Jurkat, Clone E6-1 (cell line): Measurements from ENCODE around the gene SYNE2.
"Not testable (repeated sequence)": the region's sequence is repeated elsewhere in the genome, so short reads cannot be mapped to it uniquely, and the experiment has no call there.

ENCODE experiments used
- DNase-seq: peaks from one replicate; pipeline ENCODE4 v3.0.0-alpha.2; 2011; ENCODE audit warnings: low read depth, low spot score
- H3K4me3 ChIP-seq: 2 replicates; pipeline ENCODE4 v1.5.1; 2011; ENCODE audit warnings: mild to moderate bottlenecking, low read length, control low read depth, moderate library complexity

SYNE2 gene

DNA sequence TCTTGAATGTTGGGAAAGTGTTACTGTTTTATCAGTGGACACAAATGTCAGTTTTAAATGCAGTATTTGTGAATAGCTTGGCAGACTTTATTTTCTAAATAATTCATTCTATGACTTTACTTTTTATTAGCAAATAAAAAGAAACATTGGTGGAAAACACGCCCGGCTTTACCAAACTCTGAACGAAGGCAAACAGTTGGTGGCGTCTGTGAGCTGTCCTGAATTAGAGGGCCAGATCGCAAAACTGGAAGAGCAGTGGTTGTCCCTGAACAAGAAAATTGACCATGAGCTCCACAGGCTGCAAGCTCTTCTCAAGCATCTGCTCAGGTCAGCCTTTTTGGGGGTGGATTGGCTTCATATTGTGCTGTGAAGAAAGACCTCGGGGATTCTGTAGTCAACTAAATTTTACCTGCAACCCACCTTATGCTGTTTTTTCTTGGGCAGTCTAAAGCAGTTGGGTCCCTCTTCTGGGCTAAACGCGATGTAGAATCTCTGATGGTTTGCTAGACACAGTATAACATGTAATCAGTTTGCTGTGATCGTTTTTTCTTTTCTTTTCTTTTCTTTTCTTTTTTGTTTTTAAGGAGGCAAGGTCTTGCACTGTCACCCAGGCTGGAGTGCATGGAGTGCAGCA is 285.0 kb downstream of the SYNE2 start:
- no peak for DNase-seq
- H3K4me3 ChIP-seq: no peak overlapping the region

DNA sequence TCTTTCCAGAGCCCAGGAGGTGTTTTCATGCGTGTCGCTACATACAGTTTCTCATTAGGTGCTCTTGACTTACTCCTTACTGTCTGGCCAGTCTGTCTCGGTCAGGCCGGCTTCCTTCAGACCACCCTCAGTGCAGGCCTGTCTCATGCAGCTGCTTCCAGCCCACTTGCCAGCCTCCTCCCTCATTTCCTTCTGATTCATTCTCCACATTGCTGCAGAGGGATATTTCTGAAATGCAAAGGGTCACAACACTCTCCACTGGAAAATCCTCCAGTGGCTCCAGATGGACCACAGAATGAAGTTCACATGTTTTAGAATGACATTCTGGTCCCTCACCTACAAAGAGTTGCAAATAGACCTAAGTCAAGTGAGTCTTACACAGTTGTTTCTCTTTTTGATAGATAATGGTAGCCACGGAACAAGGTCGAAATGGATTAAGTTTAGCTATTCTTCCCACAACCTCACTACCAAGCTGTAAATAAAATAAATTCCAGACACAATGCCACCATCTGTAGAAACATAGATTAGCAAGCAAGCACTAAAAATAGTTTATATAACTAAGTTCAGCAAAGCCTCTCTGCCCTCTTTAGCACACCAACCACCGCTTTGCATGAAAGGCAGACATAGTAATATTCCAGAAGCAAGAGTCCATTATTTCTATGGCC is 294.5 kb downstream of the SYNE2 start:
- no peak overlapping the region for H3K4me3 ChIP-seq
- DNase-seq: no peak

DNA sequence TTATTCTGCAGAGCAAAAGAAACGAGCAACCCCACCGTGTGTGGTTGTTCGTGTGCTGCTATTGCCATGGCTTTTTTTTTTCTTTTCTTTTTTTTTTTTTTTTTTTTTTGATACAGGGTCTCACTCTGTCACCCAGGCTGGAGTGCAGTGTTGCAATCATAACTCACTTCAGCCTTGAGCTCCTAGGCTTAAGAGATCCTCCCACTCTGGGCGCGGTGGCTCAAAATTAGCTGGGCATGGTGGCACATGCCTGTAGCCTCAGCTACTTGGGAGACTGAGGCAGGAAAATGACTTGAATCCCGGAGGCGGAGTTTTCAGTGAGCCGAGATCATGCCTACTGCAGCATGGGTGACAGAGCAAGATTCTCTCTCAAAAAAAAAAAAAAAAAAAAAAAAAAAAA is 297.1 kb downstream of the SYNE2 start:
- no peak overlapping the region for H3K4me3 ChIP-seq
- no peak for DNase-seq

DNA sequence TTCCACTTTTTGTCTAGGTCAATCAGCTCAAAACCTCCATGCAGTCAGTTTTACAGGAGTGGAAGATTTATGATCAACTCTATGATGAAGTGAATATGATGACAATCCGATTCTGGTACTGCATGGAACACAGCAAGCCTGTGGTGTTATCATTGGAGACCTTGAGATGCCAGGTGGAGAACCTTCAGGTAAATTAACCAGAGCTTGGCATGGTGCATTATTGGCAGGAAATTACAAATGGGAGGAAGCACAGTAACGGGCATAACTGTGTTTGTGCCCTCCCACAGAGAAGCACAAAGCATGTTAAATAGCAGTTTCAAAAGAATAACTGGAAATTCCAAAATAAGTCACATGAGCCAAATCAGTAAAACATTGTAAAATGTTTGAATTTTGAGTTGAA is 305.8 kb downstream of the SYNE2 start:
- no peak for DNase-seq
- no peak overlapping the region for H3K4me3 ChIP-seq

DNA sequence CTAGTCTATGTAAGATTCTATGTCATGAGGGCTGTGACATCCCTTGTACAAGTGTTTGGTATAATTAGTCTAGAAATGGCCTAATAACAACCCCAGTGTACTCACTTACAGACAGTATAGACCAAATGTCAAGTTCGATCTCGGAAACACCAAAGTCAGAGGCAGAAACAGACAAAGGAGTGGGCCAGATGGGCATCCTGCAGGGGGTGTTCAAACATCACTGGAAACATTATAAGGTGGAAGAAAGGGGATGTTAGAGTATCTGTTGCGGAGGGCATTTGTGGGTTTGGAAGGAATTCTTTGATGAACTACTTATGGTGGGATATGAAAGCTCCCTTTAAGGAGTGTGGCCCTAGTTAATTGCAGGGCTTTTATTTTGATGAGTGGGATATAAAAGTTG is 306.8 kb downstream of the SYNE2 start:
- no peak for DNase-seq
- no peak overlapping the region for H3K4me3 ChIP-seq

DNA sequence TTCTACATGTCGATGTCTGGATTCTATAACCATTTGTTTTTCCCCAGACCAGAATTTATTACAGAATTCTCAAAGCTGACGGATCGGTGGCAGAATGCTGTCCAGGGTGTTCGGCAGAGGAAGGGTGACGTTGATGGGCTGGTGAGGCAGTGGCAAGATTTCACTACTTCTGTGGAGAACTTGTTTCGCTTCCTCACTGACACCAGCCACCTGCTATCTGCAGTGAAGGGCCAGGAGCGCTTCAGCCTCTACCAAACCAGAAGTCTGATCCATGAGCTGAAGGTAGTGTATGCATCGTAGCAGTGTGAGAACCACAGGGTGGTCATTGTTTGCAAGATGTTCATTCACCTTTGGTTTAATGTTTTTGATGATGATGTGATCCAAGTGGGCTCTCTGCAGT is 317.4 kb downstream of the SYNE2 start:
- DNase-seq: no peak

DNA sequence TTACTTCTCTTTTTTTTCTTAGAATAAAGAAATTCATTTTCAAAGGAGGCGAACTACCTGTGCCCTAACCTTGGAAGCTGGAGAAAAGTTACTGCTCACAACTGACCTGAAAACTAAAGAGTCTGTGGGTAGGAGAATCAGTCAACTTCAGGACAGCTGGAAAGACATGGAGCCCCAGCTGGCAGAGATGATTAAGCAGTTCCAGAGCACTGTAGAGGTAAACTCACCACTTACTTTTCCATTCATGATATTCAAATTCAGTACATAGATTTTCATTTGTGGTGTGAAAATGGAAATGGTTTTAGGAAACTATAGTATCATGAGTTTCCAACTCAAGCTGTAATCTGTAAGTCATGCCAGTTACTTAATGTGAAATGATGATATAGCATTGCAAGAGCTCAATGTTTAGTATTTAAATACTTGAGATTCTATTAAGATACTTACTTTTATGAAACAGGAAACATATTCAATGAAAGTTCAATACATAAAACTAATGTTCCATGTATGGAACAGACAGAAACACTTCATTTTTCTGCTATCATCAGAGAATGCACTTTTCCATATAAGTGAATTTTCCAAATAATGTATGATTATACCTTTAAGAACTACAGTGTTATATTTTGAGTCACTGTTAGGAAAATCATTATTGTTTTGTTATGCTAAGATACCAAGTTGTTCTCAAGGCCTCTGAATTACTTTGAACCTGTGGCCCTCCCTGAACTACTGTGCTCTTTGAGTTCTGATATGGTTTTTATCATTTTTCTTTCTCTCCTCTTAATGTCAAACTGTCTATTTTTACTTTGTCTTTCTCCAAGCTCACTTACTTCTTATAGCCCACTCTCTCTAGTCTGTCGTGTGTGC is 322.3 kb downstream of the SYNE2 start:
- no peak overlapping the region for H3K4me3 ChIP-seq
- no peak for DNase-seq

More for the DNA sequence above, 317.4 kb downstream of the SYNE2 start:
- no peak overlapping the region for H3K4me3 ChIP-seq

DNA sequence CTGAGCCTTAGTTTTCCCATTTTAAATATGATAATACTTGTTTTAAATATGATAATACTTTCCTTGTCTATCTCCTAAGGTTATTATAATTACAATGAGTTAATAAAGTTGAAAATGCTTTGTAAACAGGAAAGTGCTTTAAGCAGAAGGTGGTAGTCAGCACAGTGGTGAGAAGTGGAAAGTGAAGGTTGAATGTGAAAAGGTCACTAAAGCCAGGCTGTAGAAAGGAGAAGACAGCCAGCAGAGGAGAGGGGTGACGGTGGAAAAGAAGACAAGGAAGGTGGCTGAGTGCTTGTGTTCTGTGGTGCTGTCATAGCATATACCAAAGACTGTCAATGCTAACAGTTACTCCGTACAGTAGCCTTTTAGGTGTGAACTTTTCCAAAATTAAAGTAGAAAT is 323.5 kb downstream of the SYNE2 start:
- no peak overlapping the region for H3K4me3 ChIP-seq
- DNase-seq: no peak

DNA sequence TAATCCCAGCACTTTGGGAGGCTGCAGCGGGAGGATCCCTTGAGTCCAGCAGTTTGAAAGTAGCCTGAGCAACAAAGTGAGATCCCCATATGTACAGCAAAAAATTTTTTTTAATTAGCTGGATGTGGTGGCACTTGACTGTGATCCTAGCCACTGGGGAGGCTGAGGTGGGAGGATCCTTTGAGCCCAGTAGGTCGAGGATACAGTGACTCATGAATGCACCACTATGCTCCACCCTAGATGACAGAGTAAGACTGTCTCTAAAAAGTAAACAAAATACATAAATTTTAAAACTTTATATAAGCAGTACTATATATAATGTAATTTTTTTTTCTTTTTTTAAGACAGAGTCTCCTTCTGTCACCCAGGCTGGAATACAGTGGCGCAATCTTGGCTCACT is 326.0 kb downstream of the SYNE2 start:
- H3K4me3 ChIP-seq: no peak overlapping the region
- DNase-seq: no peak

DNA sequence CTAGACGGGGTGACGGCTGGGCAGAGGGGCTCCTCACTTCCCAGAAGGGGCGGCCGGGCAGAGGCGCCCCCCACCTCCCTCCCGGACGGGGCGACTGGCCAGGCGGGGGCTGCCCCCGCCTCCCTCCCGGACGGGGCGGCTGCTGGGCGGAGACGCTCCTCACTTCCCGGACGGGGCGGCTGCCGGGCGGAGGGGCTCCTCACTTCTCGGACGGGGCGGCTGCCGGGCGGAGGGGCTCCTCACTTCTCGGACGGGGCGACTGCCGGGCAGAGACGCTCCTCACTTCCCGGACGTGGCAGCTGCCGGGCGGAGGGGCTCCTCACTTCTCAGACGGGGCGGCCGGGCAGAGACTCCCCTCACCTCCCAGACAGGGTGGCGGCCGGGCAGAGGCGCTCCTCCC is 330.1 kb downstream of the SYNE2 start:
- DNase-seq, H3K4me3 ChIP-seq: not testable (repeated sequence)

DNA sequence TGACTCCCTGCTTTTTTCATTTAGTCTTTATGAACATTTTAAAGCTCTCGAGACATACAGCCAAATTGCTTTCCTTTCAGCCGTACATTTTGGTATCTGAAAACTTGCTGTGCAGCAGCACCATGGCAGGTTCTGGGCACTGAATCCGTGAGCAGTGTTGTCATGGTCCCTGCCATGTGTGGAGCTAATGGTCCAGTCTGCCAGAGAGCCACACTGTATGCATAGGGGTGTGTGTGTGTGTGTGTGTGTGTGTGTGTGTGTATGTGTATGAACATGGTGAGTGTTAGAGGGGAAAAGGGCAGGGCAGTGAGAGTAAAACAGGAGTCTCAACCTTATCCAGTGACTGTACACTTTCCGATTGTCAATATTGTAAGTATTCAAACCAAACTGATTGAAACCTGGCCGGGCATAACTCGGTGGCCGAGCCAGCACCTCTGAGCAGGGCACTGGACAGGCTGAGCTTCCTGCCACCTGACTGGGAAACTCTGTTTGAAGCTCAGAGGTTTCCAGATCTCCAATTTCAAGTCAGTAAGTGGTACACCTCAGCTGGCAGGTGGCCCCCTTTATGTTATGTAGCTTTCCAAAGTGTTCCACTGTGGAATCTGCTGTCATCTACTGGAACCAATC is 331.4 kb downstream of the SYNE2 start:
- DNase-seq: no peak
- H3K4me3 ChIP-seq: no peak overlapping the region

DNA sequence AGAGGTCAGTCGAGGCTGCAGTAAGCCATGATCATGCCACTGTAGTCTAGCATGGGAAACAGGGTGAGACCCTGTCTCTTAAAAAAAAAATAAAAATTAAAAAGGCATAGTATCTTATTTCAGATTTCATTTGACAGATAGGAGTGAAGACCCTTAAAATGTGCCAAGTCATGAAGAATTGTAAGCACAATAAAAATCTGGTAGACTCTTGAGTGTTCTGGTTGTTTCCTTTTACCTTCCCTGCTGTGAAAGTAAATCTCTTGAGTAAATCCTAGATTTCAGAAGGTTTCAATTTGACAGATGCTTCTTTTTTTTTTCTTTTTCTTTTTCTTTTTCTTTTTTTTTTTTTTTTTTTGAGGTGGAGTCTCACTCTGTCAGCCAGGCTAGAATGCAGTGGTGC is 332.4 kb downstream of the SYNE2 start:
- no peak for DNase-seq
- H3K4me3 ChIP-seq: no peak overlapping the region

DNA sequence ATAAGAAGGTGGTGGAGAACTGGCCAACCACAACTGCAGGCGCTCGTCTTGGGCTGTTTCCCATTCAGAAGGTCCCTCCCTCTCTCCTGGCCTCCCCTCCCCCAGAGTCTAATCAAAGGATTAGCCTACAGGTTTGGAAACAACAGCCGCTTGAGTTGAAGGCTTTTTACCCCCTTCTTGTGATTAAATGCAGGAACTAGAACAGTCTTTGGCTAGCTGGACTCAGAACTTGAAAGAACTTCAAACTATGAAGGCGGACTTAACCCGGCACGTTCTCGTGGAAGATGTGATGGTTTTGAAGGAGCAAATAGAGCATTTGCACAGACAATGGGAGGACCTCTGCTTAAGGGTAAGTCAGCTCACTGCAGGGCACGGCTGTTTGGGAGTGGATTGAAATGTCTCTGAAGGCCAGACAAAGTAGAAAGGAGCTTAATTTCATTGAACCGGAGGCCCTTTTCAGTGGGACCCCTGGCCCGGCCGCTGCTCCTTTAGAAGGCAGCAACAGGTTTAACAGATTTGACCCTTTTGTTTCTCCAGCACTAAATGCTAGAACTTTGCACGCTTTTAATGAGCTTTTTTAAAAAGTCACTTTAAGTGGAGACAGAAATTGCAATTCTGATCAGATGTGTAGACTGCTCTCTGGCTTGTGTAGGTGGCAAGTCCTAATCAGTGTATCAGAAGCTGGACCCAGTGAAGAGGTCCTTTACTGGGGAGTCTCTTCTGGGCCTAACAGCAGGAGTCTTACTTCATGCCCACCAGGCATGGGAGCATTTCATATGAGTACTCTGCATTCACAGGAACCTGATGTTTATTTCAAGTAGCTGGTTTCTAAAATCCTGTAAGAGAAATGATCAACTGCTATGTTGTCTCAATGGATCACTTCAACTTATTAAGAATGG is 333.7 kb downstream of the SYNE2 start:
- no peak overlapping the region for H3K4me3 ChIP-seq

DNA sequence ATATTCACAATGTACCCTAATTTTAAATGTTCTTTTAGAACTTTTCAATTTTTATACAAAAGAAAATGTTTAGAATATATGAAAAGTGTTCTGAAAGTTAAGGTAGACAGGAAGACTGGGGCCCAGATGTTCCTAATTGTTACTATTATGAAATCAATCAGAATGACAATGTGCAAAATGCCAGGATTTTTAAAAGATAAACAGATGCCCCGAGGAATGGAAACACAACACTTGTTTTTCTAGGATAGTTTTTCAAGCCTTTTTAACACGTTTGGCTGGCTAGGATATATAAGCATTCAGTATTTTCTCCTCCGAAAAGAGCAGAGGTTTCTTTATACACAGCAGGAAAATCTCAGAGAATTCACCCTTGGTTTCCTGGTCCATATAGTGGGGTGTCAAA is 334.5 kb downstream of the SYNE2 start:
- no peak overlapping the region for H3K4me3 ChIP-seq
- no peak for DNase-seq

More for the DNA sequence above, 333.7 kb downstream of the SYNE2 start:
- no peak for DNase-seq

DNA sequence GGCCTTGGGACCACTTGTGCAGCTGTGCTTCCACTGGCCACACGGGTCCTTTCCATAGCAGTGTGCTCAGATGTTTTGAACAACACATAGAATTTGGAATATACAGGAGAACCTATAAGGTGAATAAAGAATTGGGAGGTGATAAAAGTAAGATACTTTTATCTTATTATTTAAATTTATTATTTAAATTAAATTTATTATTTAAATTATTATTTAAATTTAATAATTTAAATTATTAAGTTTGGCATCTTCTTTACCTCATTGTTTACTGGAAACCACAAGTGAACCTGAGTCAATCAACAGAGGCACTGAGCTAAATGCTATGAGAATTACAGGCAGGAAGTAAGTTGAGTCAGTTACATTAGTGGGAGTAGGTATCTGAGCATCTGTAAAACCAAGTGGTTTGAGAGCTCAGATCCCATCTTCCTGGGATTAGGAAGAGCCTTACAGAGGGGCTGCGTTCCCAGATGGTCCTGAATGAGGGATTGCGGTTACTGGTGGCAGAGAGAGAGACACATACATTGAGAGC is 338.2 kb downstream of the SYNE2 start:
- no peak overlapping the region for H3K4me3 ChIP-seq
- DNase-seq: no peak

DNA sequence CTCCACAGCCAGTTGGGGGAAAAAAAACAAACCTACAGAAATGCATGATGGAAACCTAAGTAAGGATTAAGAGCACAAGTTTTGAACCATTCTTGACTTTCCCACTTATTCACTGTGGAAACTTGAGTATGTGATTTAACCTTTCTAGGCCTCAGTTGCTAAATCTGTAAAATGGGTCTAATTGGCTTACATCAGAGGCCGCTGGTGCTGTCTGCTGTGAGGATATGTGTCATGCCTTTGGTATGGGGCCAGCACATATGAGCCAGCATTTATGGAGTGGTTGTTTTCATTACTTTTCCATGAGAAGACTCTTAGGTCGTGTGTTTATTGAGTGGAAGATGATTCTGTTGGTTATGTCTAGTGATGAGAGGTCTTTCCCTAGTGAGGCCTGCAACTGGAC is 339.0 kb downstream of the SYNE2 start:
- no peak for DNase-seq
- no peak overlapping the region for H3K4me3 ChIP-seq

DNA sequence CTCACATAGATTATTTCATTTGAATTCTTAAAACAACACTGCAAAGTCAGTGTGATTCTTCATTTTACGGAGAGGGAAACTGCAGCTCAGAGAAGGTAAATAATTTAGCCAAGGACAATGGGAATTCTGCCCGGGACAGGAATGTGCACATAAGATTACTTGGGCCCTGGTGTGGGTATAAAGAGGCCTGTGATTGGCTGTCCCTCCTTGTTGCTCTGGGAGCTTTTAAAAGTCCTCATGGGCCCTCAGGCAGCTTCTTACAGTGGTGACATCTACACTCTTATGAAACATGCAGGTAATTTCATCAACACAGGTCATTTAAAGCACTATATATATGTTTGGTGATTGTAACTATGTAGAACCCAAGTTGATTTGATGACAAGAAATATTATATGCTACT is 341.0 kb downstream of the SYNE2 start:
- H3K4me3 ChIP-seq: no peak overlapping the region
- DNase-seq: no peak

DNA sequence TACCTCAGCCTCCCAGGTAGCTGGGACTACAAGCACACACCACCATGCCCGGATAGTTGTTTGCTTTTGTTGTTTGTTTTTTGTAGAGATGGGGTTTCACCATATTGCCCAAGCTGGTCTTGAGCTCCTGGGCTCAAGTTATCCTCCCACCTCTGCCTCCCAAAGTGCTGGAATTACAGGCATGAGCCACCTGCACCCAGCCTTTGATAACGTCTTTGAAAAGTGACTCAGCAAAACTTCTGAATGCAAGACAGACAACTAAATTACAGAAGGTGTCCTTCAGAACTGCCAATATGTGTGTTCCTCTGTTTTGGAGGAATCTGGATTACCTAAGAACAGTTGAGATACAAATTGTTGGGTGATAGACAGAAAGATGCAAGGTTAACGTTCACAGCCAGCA is 341.6 kb downstream of the SYNE2 start:
- H3K4me3 ChIP-seq: no peak overlapping the region
- no peak for DNase-seq

DNA sequence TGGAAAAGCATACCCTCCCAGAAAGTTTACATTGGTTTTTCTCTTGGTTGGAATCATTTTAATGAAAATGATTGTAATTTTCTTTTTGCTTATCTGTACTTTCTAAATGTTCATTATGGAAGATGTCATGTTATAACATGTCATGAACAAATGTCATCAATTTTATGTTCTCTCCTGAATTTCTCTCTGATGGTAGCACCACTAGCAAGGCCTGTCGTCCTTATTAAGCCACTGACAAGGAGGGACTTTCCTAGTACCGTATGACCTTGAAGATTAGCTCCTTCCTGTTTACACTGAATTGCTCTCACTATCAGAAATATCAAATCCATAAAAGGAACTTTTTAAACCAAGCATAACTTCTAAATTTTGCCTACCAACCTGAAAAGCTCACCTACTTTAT is 342.4 kb downstream of the SYNE2 start:
- H3K4me3 ChIP-seq: no peak overlapping the region
- no peak for DNase-seq
